ENCODE results near the gene RNF138.

- TF ChIP-seq CTCF (conservative IDR thresholded peaks at IDR 0.05; ENCODE audit: low read length) (no peak), EZH2phosphoT487 (IDR thresholded peaks at IDR 0.05; ENCODE audit: borderline replicate concordance) (no peak)
Observed at GRCh38 chr18:32122039-32122438, 30.4 kb downstream of the RNF138 start.
